AG04450 (cell line): Measurements from ENCODE around the gene PTGDS. TPM values are rescaled to one million over a fixed set of nuclear protein-coding genes. Genes with fewer than 3 reads are reported as not detected.

Experiments used
- CTCF ChIA-PET: fragments of 300-600, 350-600 bp; formaldehyde crosslinking; extraction: SDS; loops from one replicate; lab custom pipeline; 2022; ENCODE audit warnings: antibody characterized with exemption, inconsistent platforms; lab: Charles Lee
- POLR2A ChIA-PET: fragments of 350-600 bp; formaldehyde crosslinking; extraction: SDS; loops from one replicate; lab custom pipeline; 2021; ENCODE audit warnings: antibody characterized with exemption, inconsistent platforms; lab: Yijun Ruan, JAX
- DNase-seq: peaks from one replicate; pipeline ENCODE4 v3.0.0-alpha.2; 2011; ENCODE audit warnings: low read depth, low spot score
- H3K27ac ChIP-seq: one replicate; pipeline ENCODE4 v1.5.1; 2012; ENCODE audit warnings: low read depth, low read length, control low read depth
- H3K27me3 ChIP-seq: one replicate; pipeline ENCODE4 v1.6.0; 2012; ENCODE audit warnings: low read length; ENCODE audit not compliant: control insufficient read depth, insufficient read depth
- H3K4me3 ChIP-seq: 2 replicates; pipeline ENCODE4 v1.5.1; 2011; ENCODE audit warnings: mild to moderate bottlenecking, low read depth, low read length, control low read depth
- H3K9me3 ChIP-seq: 2 replicates; pipeline ENCODE4 v1.5.1; 2012; ENCODE audit warnings: low read length; ENCODE audit not compliant: control insufficient read depth, insufficient read depth
- polyA minus RNA-seq: library from RNA; depleted of rRNA, polyadenylated mRNA; stranded (reverse); fragments of >200 nt; gene quantifications from 2 replicates; pipeline ENCODE4 v1.2.3, GENCODE V29; 2011; rRNA and poly(A)+ RNA removed
- polyA plus RNA-seq: library from polyadenylated mRNA; depleted of rRNA; stranded (reverse); fragments of >200 nt; gene quantifications from 2 replicates; pipeline ENCODE4 v1.2.3, GENCODE V29; 2011; rRNA removed
- TF ChIP-seq, protein P1 (sequence below): IDR thresholded peaks from 2 replicates; pipeline ENCODE4 v1.5.1; 2011; ENCODE audit warnings: low read depth, low read length, control low read depth, inconsistent platforms

PTGDS gene
- polyA plus RNA-seq, result 7.8 and 9.6 TPM in 2 replicates
- polyA minus RNA-seq, result 1.3 and 2.2 TPM in 2 replicates

GRCh38 chr9:136977223-136977622, at the start of gene PTGDS:
Gene PTGDS, plus strand, starts transcription at chr9:136977504. Its CDS starts 75 bp downstream, at chr9:136977579.
- DNase-seq, result no peak
- CTCF ChIA-PET, result interaction anchor here (0.6 to 1.5 kb wide), 3 partner anchors 11 to 58 kb away, joined by 3 to 6 read pairs (median 6); no protein-coding TSS in a partner anchor
- TF ChIP-seq, protein P1, sequence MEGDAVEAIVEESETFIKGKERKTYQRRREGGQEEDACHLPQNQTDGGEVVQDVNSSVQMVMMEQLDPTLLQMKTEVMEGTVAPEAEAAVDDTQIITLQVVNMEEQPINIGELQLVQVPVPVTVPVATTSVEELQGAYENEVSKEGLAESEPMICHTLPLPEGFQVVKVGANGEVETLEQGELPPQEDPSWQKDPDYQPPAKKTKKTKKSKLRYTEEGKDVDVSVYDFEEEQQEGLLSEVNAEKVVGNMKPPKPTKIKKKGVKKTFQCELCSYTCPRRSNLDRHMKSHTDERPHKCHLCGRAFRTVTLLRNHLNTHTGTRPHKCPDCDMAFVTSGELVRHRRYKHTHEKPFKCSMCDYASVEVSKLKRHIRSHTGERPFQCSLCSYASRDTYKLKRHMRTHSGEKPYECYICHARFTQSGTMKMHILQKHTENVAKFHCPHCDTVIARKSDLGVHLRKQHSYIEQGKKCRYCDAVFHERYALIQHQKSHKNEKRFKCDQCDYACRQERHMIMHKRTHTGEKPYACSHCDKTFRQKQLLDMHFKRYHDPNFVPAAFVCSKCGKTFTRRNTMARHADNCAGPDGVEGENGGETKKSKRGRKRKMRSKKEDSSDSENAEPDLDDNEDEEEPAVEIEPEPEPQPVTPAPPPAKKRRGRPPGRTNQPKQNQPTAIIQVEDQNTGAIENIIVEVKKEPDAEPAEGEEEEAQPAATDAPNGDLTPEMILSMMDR, result no peak
- Histone ChIP-seq H3K4me3 (peak within 1 kb of the TSS; percentile 62), H3K27me3 (peaks cover 8% of the 10 kb centered on the region), H3K9me3 (no peaks in the 10 kb centered on the region; the same call in 1 of the 2 replicates), H3K27ac (no peak within 1 kb of the TSS)
- POLR2A ChIA-PET, result interaction anchor here (0.6 to 0.9 kb wide), 2 partner anchors 17 to 250 kb away, joined by 3 to 5 read pairs; no protein-coding TSS in a partner anchor

GRCh38 chr9:136928591-136928990, 48.7 kb upstream of the PTGDS start:
- Histone ChIP-seq H3K4me3 (no peak overlapping the region), H3K9me3 (no peaks in the 10 kb centered on the region; the same call in 1 of the 2 replicates), H3K27ac (no peak overlapping the region), H3K27me3 (no peaks in the 10 kb centered on the region)
- POLR2A ChIA-PET, result no interaction called here
- DNase-seq, result no peak
- TF ChIP-seq, protein P1, result no peak
- CTCF ChIA-PET, result no interaction called here

- POLR2A ChIA-PET, result no interaction called here
- TF ChIP-seq, protein P1, result no peak
- Histone ChIP-seq H3K9me3 (no peaks in the 10 kb centered on the region; the same call in none of the 2 replicates), H3K27ac (no peak overlapping the region), H3K4me3 (no peak overlapping the region), H3K27me3 (no peaks in the 10 kb centered on the region)
- CTCF ChIA-PET, result no interaction called here
- DNase-seq, result no peak
Observed at GRCh38 chr9:136930014-136930413, 47.3 kb upstream of the PTGDS start.

GRCh38 chr9:136931611-136932130, 45.6 kb upstream of the PTGDS start:
- DNase-seq, result no peak
- TF ChIP-seq, protein P1, result no peak
- CTCF ChIA-PET, result no interaction called here
- POLR2A ChIA-PET, result interaction anchor here (0.7 kb wide), 1 partner anchor 11 kb away, joined by 6 read pairs; no protein-coding TSS in a partner anchor
- no peaks in the 10 kb centered on the region for H3K27me3 ChIP-seq
- no peaks in the 10 kb centered on the region; the same call in none of the 2 replicates for H3K9me3 ChIP-seq
- no peak overlapping the region for H3K27ac ChIP-seq
- H3K4me3 ChIP-seq, result no peak overlapping the region

GRCh38 chr9:136934277-136934676, 43.0 kb upstream of the PTGDS start:
- H3K9me3 ChIP-seq, result no peaks in the 10 kb centered on the region; the same call in none of the 2 replicates
- TF ChIP-seq, protein P1, result no peak
- DNase-seq, result no peak
- H3K27me3 ChIP-seq, result no peaks in the 10 kb centered on the region
- no peak overlapping the region for H3K27ac ChIP-seq
- ChIA-PET POLR2A (no interaction called here), CTCF (no interaction called here)
- H3K4me3 ChIP-seq, result no peak overlapping the region
